ENCODE data around the gene KIAA1217. TPM values are rescaled to one million over a fixed set of nuclear protein-coding genes. Genes with fewer than 3 reads are reported as not detected.
"Not testable (repeated sequence)": the region's sequence is repeated elsewhere in the genome, so short reads cannot be mapped to it uniquely, and the experiment has no call there.

KIAA1217 gene
- total RNA-seq, 2 donors from 2014 or later = 0.43 to 3.9 TPM

DNA sequence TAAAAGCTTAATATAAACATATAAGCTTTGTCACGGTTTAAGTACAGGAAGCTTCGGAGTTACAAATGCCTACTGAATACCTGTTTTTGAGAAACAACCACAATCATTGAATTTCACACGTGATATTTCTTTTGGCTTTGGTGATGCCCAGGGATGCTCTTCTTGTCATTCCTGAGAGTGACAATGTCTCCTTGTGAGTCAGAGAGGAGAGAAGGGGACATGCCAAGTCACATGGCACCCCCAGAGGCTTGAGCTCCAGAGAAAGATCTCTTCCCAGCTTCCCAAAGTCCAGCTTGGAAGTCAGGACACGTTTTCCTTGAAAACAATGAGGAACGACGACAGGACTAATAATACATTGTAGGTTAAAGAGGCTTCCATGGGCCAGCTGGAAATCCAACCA lies 272.3 kb downstream of the KIAA1217 start:
- H3K9me3 Mint-ChIP-seq = peaks cover 0 to 10% of the 10 kb centered on the region in 2 donors
- no peak for ATAC-seq
- no peak overlapping the region for H3K27ac Mint-ChIP-seq
- DNase-seq (ENCODE audit: low spot score in 2 of 2) = no peak
- H3K36me3 Mint-ChIP-seq = no peaks in the 10 kb centered on the region

- not testable (repeated sequence) for H3K36me3 Mint-ChIP-seq; ATAC-seq; H3K9me3 Mint-ChIP-seq; DNase-seq (ENCODE audit: low spot score in 2 of 2); H3K27ac Mint-ChIP-seq
These were observed 273.8 kb downstream of the KIAA1217 start for GRCh38 chr10:24482713-24483112.

GRCh38 chr10:24483701-24484100 lies 274.8 kb downstream of the KIAA1217 start:
- DNase-seq (ENCODE audit: low spot score in 2 of 2) = no peak
- H3K27ac Mint-ChIP-seq = no peak overlapping the region
- H3K36me3 Mint-ChIP-seq = no peaks in the 10 kb centered on the region
- peak; percentile 71 to 93 for ATAC-seq
- H3K9me3 Mint-ChIP-seq = peaks cover 0 to 10% of the 10 kb centered on the region in 2 donors

DNA sequence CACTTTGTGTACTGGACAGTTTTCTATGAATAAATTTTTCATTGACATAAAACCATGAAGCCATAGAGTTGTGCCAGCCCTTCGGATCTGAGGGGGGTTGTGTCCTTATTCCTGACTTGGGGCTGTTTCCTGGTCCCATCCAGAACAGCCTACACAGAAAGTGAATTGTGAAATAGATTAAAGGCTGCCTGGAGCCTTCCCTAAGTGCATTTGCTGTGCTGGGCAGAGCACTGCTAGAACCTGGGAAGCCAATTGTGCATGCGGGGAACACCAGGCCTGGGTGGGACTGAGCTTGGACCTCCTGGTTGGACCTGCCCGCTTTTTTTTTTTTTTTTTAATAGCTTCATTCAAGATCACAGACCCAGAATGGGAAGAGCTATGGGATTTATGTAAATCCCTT lies 275.8 kb downstream of the KIAA1217 start:
- Mint-ChIP-seq H3K27ac (no peak overlapping the region), H3K9me3 (peaks cover 0 to 5% of the 10 kb centered on the region in 2 donors), H3K36me3 (no peaks in the 10 kb centered on the region)
- no peak for DNase-seq (ENCODE audit: low spot score in 2 of 2)
- ATAC-seq = no peak

GRCh38 chr10:24485304-24485703 lies 276.4 kb downstream of the KIAA1217 start:
- Mint-ChIP-seq H3K9me3 (peaks cover 0 to 5% of the 10 kb centered on the region in 2 donors), H3K27ac (no peak overlapping the region), H3K36me3 (no peaks in the 10 kb centered on the region)
- no peak for ATAC-seq
- DNase-seq (ENCODE audit: low spot score in 2 of 2) = no peak

GRCh38 chr10:24488631-24489030 lies 279.7 kb downstream of the KIAA1217 start:
- Mint-ChIP-seq H3K36me3 (no peaks in the 10 kb centered on the region), H3K9me3 (no peaks in the 10 kb centered on the region), H3K27ac (no peak overlapping the region)
- DNase-seq (ENCODE audit: low spot score in 2 of 2) (no peak), ATAC-seq (no peak)

- H3K9me3 Mint-ChIP-seq = no peaks in the 10 kb centered on the region
- H3K27ac Mint-ChIP-seq = no peak overlapping the region
- no peaks in the 10 kb centered on the region for H3K36me3 Mint-ChIP-seq
- ATAC-seq = no peak
- DNase-seq (ENCODE audit: low spot score in 2 of 2) = no peak
These were observed 284.2 kb downstream of the KIAA1217 start for GRCh38 chr10:24493165-24493564.

DNA sequence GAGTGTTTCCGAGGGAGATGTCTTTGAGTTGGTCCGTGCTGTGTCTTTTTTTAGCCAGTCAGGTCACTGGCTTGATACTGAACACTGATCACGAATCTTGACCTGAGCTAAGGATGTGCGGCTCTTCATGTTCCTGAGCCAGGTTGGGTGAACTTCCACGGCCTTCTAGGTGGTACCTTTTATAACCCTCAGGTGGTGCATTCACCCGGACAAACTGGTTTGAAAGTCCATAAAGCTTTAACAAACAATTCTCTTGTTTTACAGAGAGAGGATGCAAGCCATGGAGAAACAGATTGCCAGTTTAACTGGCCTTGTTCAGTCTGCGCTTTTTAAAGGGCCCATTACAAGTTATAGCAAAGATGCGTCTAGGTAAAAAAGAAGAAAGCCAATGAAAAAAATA lies 285.3 kb downstream of the KIAA1217 start:
- Mint-ChIP-seq H3K36me3 (no peaks in the 10 kb centered on the region), H3K9me3 (no peaks in the 10 kb centered on the region), H3K27ac (no peak overlapping the region)
- ATAC-seq (no peak), DNase-seq (ENCODE audit: low spot score in 2 of 2) (no peak)

- no peaks in the 10 kb centered on the region for H3K36me3 Mint-ChIP-seq
- ATAC-seq (no peak), DNase-seq (ENCODE audit: low spot score in 2 of 2) (no peak)
- H3K27ac Mint-ChIP-seq = no peak overlapping the region
- H3K9me3 Mint-ChIP-seq = no peaks in the 10 kb centered on the region
These were observed 285.8 kb downstream of the KIAA1217 start for GRCh38 chr10:24494777-24495176.

DNA sequence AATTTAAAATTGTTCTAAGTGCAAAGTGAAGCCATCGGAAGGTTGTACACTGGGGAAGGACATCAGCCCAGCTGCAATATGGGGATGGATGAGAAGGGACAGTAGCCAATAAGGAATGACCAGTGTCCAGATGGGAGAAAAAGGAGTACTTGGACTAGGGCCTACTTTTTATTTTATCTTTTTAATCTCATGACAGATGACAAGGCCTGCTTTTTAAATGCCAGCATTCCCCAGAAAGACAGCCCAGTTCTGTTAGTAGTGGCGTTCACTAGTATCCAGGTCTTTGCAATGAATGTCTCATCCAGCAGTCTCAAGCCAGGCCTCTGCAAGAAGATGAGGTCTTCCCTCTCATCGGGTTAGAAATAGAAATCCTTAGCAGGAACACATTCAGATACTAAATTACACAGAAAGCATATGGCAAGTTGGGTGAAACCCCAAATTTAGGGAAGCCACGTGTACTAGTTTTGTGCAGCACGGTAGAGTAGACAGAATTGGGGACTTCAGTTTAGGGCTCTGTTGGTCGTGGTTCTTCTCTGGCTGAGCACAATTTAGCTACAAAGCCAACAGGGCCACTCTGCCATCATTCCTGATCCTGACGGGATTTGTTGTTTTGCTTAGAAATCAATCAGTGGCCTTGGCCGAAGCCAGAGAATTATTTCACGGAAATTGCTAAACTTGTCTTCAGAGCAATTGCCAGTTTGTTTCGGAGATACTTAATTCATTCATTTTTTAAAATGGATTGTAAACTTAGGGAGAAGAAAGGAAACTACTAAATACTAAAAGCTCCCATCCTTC lies 286.9 kb downstream of the KIAA1217 start:
- ATAC-seq = no peak
- DNase-seq (ENCODE audit: low spot score in 2 of 2) = no peak
- Mint-ChIP-seq H3K27ac (no peak overlapping the region), H3K36me3 (no peaks in the 10 kb centered on the region), H3K9me3 (no peaks in the 10 kb centered on the region)

DNA sequence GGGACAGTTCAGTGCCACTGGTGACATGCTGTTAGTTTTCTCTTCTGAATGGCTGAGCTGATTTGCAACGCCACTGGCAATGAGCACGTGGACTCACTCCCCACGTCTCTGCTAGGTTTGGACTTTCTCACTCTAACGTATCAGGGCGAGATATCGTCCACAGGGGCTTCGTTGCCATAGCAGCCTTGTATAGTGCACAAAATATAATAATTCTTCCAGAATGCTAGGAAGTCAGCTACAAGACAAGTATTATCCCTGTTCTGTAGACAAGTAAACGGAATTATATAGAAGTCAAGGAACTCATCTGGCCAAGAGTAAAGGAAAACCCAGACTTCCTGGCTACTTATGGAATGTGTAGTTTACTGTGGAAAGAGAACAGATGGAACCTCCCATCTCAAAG lies 288.0 kb downstream of the KIAA1217 start:
- no peaks in the 10 kb centered on the region for H3K9me3 Mint-ChIP-seq
- ATAC-seq (no peak), DNase-seq (ENCODE audit: low spot score in 2 of 2) (no peak)
- H3K36me3 Mint-ChIP-seq = no peaks in the 10 kb centered on the region
- H3K27ac Mint-ChIP-seq = no peak overlapping the region

- no peak overlapping the region for H3K27ac Mint-ChIP-seq
- ATAC-seq = no peak
These were observed 292.2 kb downstream of the KIAA1217 start for GRCh38 chr10:24501056-24501711.

DNA sequence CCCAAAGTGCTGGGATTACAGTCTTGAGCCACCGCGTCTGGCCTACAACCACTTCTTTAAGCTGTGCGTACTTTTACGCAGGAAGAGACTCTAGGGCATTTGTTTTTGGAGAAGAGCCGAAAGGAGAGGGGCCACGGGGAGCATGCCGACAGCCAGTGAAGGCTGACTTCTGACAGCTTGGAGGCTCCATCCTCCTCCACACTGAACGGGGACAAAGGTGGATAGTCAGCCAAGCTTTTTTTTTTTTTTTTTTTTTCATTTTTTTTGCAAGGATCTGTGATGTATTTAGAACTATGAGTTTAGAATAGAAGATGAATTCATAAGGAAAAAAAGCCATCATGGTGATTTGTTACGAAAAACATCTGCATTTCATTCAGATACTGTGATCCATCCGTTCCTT lies 293.1 kb downstream of the KIAA1217 start:
- peaks cover 7% of the 10 kb centered on the region in 2 donors for H3K36me3 Mint-ChIP-seq
- ATAC-seq (no peak), DNase-seq (ENCODE audit: low spot score in 2 of 2) (no peak)
- H3K27ac Mint-ChIP-seq = no peak overlapping the region
- H3K9me3 Mint-ChIP-seq = no peaks in the 10 kb centered on the region

More at GRCh38 chr10:24501056-24501711, 292.2 kb downstream of the KIAA1217 start:
- no peaks in the 10 kb centered on the region for H3K9me3 Mint-ChIP-seq
- DNase-seq (ENCODE audit: low spot score in 2 of 2) = no peak
- H3K36me3 Mint-ChIP-seq = no peaks in the 10 kb centered on the region

- no peaks in the 10 kb centered on the region for H3K9me3 Mint-ChIP-seq
- DNase-seq (ENCODE audit: low spot score in 2 of 2) = no peak
- no peak overlapping the region for H3K27ac Mint-ChIP-seq
- peaks cover 7 to 10% of the 10 kb centered on the region in 2 donors for H3K36me3 Mint-ChIP-seq
- ATAC-seq = no peak
These were observed 294.0 kb downstream of the KIAA1217 start for GRCh38 chr10:24502801-24503460.

GRCh38 chr10:24503461-24504320 lies 294.8 kb downstream of the KIAA1217 start:
- Mint-ChIP-seq H3K27ac (no peak overlapping the region), H3K36me3 (peaks cover 7 to 10% of the 10 kb centered on the region in 2 donors), H3K9me3 (no peaks in the 10 kb centered on the region)
- ATAC-seq (peak in 1 of 2 donors; percentile 50), DNase-seq (ENCODE audit: low spot score in 2 of 2) (peak in 1 of 2 donors; percentile 34)

GRCh38 chr10:24505759-24506158 lies 296.8 kb downstream of the KIAA1217 start:
- no peak overlapping the region for H3K27ac Mint-ChIP-seq
- H3K9me3 Mint-ChIP-seq = no peaks in the 10 kb centered on the region
- peaks cover 7 to 10% of the 10 kb centered on the region in 2 donors for H3K36me3 Mint-ChIP-seq
- no peak for DNase-seq (ENCODE audit: low spot score in 2 of 2)
- ATAC-seq = no peak

All from activated naive CD4-positive, alpha-beta T cell treated with anti-CD3 and anti-CD28 coated beads, Interleukin-2, amount 50 U/mL, for 72 hours (primary cell).